OCI-LY3 (cell line): ENCODE data around the gene SNTG2.

ENCODE experiments used
- H2AFZ ChIP-seq: fragments of 200-600, 300-600 bp; shearing (Covaris generic); 2 replicates; pipeline ENCODE4 v1.6.0; 2014; ENCODE audit warnings: antibody characterized with exemption, low read depth, low read length
- H3K27ac ChIP-seq: fragments of 200-600, 300-600 bp; sonication (generic); 2 replicates; pipeline ENCODE4 v1.5.1; 2014; ENCODE audit warnings: mild to moderate bottlenecking, low read length, moderate library complexity, mixed read lengths
- H3K27me3 ChIP-seq: fragments of 200-600, 300-600 bp; sonication (generic); 2 replicates; pipeline ENCODE4 v1.6.1; 2014; ENCODE audit warnings: low read depth, low read length, mixed read lengths
- H3K36me3 ChIP-seq: fragments of 200-600, 300-600 bp; sonication (generic); replicated peaks from 2 replicates; pipeline ENCODE3; 2014; ENCODE audit warnings: low read depth, low read length, mixed read lengths
- H3K4me1 ChIP-seq: fragments of 300-600, 200-600 bp; sonication (generic); 2 replicates; pipeline ENCODE4 v1.6.1; 2014; ENCODE audit warnings: low read length, mixed read lengths
- H3K4me2 ChIP-seq: fragments of 200-600, 300-600 bp; sonication (generic); 2 replicates; pipeline ENCODE4 v1.6.1; 2014; ENCODE audit warnings: low read length, mixed read lengths
- H3K4me3 ChIP-seq: fragments of 300-600, 200-600 bp; sonication (generic); 2 replicates; pipeline ENCODE4 v1.5.1; 2014; ENCODE audit warnings: antibody characterized with exemption, mild to moderate bottlenecking, low read length, moderate library complexity
- H3K79me2 ChIP-seq: fragments of 300-600, 200-600 bp; shearing (Covaris generic); 2 replicates; pipeline ENCODE4 v1.6.1; 2014; ENCODE audit warnings: mild to moderate bottlenecking, low read length, mixed read lengths
- H3K9ac ChIP-seq: fragments of 300-600, 200-600 bp; shearing (Covaris generic); 2 replicates; pipeline ENCODE4 v1.6.0; 2014; ENCODE audit warnings: mild to moderate bottlenecking, low read length, moderate library complexity
- H3K9me3 ChIP-seq: fragments of 200-600, 300-600 bp; shearing (Covaris generic); 2 replicates; pipeline ENCODE4 v1.6.1; 2014; ENCODE audit warnings: low read length, mixed read lengths; ENCODE audit not compliant: insufficient read depth
- H4K20me1 ChIP-seq: fragments of 200-600, 300-600 bp; sonication (generic); 2 replicates; pipeline ENCODE4 v1.6.1; 2016; ENCODE audit warnings: low read length, mixed read lengths; ENCODE audit not compliant: insufficient read depth
- CTCF ChIP-seq: fragments of 200-600, 300-600 bp; sonication (generic); IDR thresholded peaks from 2 replicates; pipeline ENCODE4 v1.5.1; 2014; ENCODE audit warnings: antibody characterized with exemption, low read length, low read depth
- EZH2phosphoT487 ChIP-seq: fragments of 200-600 bp; shearing (Covaris generic); IDR thresholded peaks from 2 replicates; pipeline ENCODE4 v1.6.1; 2018; ENCODE audit warnings: antibody characterized with exemption, mixed run types, low read depth

SNTG2 gene

DNA sequence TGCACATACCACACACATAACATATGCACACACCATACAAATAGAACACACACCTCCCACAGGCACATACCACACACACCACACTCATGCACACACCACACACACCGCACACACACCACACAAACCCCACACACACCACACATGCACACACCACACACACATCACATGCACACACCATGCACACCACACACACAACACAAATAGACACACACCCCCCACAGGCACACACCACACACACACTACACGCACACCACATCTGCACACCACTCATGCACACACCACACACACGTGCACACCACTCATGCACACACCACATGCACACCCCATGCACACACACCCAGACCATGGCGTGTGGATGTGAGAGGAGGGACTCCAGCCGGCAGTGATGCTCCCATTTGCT lies 300.9 kb downstream of the SNTG2 start:
- TF ChIP-seq CTCF = no peak
- no peak for TF ChIP-seq EZH2phosphoT487

DNA sequence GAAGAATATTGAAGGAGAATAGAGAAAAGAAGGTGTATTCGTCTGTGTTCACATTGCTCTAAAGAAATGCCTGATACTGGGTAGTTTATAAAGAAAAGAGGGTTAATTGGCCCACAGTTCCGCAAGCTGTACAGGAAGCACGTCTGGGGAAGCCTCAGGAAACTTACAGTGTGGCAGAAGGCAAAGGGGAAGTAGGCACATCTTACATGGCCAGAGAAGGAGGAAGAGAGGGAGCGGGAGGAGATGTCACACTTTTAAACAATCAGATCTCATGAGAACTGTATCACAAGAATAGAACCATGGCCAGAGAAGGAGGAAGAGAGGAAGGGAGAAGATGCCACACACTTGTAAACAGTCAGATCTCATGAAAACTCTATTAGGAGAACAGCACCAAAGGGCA lies 303.0 kb downstream of the SNTG2 start:
- TF ChIP-seq EZH2phosphoT487 (no peak), CTCF (no peak)
- Histone ChIP-seq H4K20me1 (no peaks in the 10 kb centered on the region), H3K4me3 (no peak overlapping the region), H3K9ac (no peak overlapping the region), H3K4me1 (no peaks in the 10 kb centered on the region), H3K4me2 (no peak overlapping the region), H3K9me3 (no peaks in the 10 kb centered on the region), H2AFZ (no peak overlapping the region), H3K27ac (no peak overlapping the region), H3K36me3 (no peaks in the 10 kb centered on the region), H3K79me2 (no peaks in the 10 kb centered on the region), H3K27me3 (no peaks in the 10 kb centered on the region; the same call in 1 of the 2 replicates)

More for the DNA sequence above, 300.9 kb downstream of the SNTG2 start:
- Histone ChIP-seq H3K4me1 (no peaks in the 10 kb centered on the region), H4K20me1 (no peaks in the 10 kb centered on the region), H3K27ac (no peak overlapping the region), H3K9me3 (no peaks in the 10 kb centered on the region), H3K9ac (no peak overlapping the region), H3K79me2 (no peaks in the 10 kb centered on the region), H3K27me3 (peaks cover 7% of the 10 kb centered on the region; the same call in 1 of the 2 replicates), H3K4me2 (no peak overlapping the region), H3K4me3 (no peak overlapping the region), H3K36me3 (no peaks in the 10 kb centered on the region), H2AFZ (no peak overlapping the region)

- Histone ChIP-seq H2AFZ (no peak overlapping the region), H4K20me1 (no peaks in the 10 kb centered on the region), H3K9ac (no peak overlapping the region), H3K36me3 (no peaks in the 10 kb centered on the region), H3K4me2 (no peak overlapping the region), H3K9me3 (no peaks in the 10 kb centered on the region), H3K4me3 (no peak overlapping the region), H3K27ac (no peak overlapping the region), H3K27me3 (no peaks in the 10 kb centered on the region; the same call in 1 of the 2 replicates), H3K79me2 (no peaks in the 10 kb centered on the region), H3K4me1 (no peaks in the 10 kb centered on the region)
- TF ChIP-seq EZH2phosphoT487 = no peak
- TF ChIP-seq CTCF = no peak
Measured at GRCh38 chr2:1254662-1255343, 304.2 kb downstream of the SNTG2 start.

DNA sequence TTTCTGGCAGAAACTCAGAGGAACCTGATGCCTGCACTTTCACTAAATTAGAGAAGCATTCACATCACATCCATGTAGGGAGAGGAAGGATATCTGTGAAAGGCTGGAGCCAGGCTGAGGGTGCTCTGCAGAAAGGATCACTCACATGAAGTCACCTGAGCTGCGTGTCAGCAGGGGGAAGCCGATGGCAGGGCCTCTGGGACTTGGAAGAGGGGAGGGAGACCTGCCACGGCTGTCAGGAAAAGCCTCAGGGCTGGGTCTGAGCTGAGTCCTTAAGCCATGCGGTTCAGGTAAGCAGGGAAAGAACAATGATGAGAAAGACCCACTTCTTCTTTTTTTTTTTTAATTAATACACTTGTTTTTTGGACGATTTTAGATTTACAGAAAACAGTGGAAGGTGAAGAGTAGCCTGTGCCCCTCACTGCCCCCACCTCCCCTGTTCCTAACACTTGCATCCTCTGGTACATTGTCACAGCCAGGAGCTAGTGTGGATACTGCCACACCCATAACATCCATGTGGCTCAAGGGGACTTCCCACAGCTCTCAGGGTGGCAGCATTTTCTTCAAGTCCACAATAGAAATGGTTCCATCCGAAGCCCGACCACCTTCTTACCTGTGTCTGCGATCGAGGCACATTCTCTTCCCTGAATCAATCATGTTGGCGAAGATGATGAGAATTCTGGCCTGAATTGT lies 306.1 kb downstream of the SNTG2 start:
- no peaks in the 10 kb centered on the region for H3K79me2 ChIP-seq
- H3K4me2 ChIP-seq = no peak overlapping the region
- no peak overlapping the region for H3K9ac ChIP-seq
- H4K20me1 ChIP-seq = no peaks in the 10 kb centered on the region
- H3K36me3 ChIP-seq = no peaks in the 10 kb centered on the region
- TF ChIP-seq CTCF (no peak), EZH2phosphoT487 (no peak)
- H3K9me3 ChIP-seq = no peaks in the 10 kb centered on the region
- H2AFZ ChIP-seq = no peak overlapping the region
- no peaks in the 10 kb centered on the region for H3K27me3 ChIP-seq
- no peak overlapping the region for H3K4me3 ChIP-seq
- no peak overlapping the region for H3K27ac ChIP-seq
- no peaks in the 10 kb centered on the region for H3K4me1 ChIP-seq
